SK-N-MC (cell line): Measurements from ENCODE around the gene SERPINB12.

ENCODE experiments used
- DNase-seq: peaks from one replicate; pipeline ENCODE4 v3.0.0-alpha.2; 2011; ENCODE audit warnings: low read depth, low spot score
- H3K27ac ChIP-seq: fragments of 200-600 bp; sonication (generic); 2 replicates; pipeline ENCODE4 v1.5.1; 2016; ENCODE audit warnings: mixed run types
- H3K36me3 ChIP-seq: fragments of 200-600 bp; sonication (generic); 2 replicates; pipeline ENCODE4 v1.6.1; 2017; ENCODE audit warnings: antibody characterized with exemption, low read length, mixed read lengths; ENCODE audit not compliant: insufficient read depth
- H3K4me3 ChIP-seq: fragments of 200-600 bp; sonication (generic); 2 replicates; pipeline ENCODE4 v1.5.1; 2016
- H3K9ac ChIP-seq: fragments of 200-600 bp; sonication (generic); 2 replicates; pipeline ENCODE4 v1.8.0; 2017; ENCODE audit warnings: mixed run types, mixed read lengths; ENCODE audit not compliant: insufficient read length
- H3K9me3 ChIP-seq: fragments of 200-600 bp; sonication (generic); 2 replicates; pipeline ENCODE4 v1.6.1; 2017; ENCODE audit warnings: low read depth, mild to moderate bottlenecking, antibody characterized with exemption, low read length, moderate library complexity, mixed read lengths
- EZH2 ChIP-seq: fragments of 200-600 bp; sonication (generic); IDR thresholded peaks from one replicate; pipeline ENCODE4 v1.6.1; 2017; ENCODE audit warnings: antibody characterized with exemption
- FOXP2 ChIP-seq: optimal IDR thresholded peaks from 2 replicates; pipeline ENCODE3; 2011; ENCODE audit warnings: mild to moderate bottlenecking, moderate library complexity; ENCODE audit not compliant: insufficient read depth; ENCODE audit errors: extremely low read length, control extremely low read depth
- POLR2AphosphoS5 ChIP-seq: IDR thresholded peaks from 2 replicates; pipeline ENCODE4 v1.6.1; 2012; ENCODE audit warnings: mild to moderate bottlenecking, low read depth, low read length, borderline replicate concordance

SERPINB12 gene

DNA sequence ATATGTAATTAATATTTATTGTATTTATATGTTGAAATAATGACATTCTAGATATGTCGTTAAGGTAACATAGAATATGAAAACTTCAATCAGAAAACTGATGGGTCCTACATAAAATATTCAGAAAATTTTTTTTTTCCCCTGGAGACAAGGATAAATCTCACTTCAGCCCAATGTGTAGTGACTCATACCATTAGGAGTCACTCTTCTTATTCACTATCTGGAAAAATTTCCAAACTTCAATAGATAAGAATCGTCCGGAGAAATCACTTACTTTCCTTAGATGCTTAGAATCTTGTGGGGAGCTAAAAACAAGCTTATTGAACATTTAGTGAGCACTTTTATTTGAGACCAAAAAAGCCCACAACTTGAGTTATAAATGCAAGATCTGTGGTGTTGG lies 49.6 kb downstream of the SERPINB12 start:
- no peak for TF ChIP-seq POLR2AphosphoS5
- TF ChIP-seq EZH2, result no peak
- TF ChIP-seq FOXP2, result no peak
- Histone ChIP-seq H3K9ac (peak overlapping the region; percentile 61), H3K36me3 (no peaks in the 10 kb centered on the region), H3K27ac (peak overlapping the region; percentile 93), H3K9me3 (no peaks in the 10 kb centered on the region), H3K4me3 (no peak overlapping the region)
- DNase-seq, result no peak

DNA sequence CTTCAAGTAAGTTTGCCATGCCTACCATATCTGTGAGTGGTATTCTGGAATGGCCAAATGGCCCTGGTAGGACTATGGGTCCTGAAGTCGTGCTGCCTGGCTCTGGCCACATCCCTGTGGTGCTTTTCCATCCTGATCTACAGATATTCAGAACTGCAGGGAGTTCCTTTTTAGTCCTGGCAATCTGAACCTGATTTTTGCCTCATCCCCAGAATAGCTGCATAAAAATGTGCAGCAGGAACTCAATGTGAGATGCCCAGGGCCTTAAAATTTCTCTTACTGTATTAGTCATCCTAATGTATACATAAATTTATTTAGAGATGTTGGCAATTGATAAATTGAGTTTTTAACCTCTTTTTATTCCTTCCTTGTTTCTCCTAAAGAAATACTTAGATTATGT lies 50.3 kb downstream of the SERPINB12 start:
- H3K36me3 ChIP-seq, result no peaks in the 10 kb centered on the region
- H3K9me3 ChIP-seq, result no peaks in the 10 kb centered on the region
- DNase-seq, result no peak
- TF ChIP-seq EZH2 (no peak), FOXP2 (no peak), POLR2AphosphoS5 (no peak)
- H3K27ac ChIP-seq, result peak overlapping the region; percentile 93
- no peak overlapping the region for H3K4me3 ChIP-seq
- H3K9ac ChIP-seq, result no peak overlapping the region

GRCh38 chr18:63596964-63597363 lies 54.8 kb downstream of the SERPINB12 start:
- no peak overlapping the region for H3K9ac ChIP-seq
- TF ChIP-seq FOXP2 (no peak), EZH2 (no peak), POLR2AphosphoS5 (no peak)
- no peaks in the 10 kb centered on the region for H3K36me3 ChIP-seq
- H3K4me3 ChIP-seq, result no peak overlapping the region
- no peak overlapping the region for H3K27ac ChIP-seq
- DNase-seq, result no peak
- no peaks in the 10 kb centered on the region for H3K9me3 ChIP-seq

DNA sequence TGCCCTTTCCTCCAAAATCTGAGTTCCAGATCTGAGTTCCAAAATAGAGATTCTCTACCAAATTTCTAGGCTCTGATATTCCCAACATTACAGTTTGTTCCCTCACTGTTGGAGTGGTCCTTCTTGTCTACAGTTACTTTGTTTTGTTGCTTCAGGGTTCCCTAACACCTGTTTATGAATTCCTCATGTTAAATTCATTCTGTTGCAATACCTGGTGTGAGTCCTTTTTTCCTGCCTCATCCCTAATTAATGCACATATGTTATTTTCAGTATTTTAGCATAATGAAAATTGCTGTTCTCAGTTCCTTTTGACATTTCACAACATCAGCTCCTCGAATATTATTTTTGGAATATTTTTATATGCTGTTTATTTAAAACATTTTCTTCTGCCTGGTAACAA lies 61.2 kb downstream of the SERPINB12 start:
- Histone ChIP-seq H3K9me3 (no peaks in the 10 kb centered on the region), H3K4me3 (no peak overlapping the region), H3K9ac (no peak overlapping the region), H3K36me3 (no peaks in the 10 kb centered on the region), H3K27ac (no peak overlapping the region)
- no peak for DNase-seq
- TF ChIP-seq POLR2AphosphoS5 (no peak), EZH2 (no peak), FOXP2 (no peak)

GRCh38 chr18:63603772-63604171 lies 61.6 kb downstream of the SERPINB12 start:
- no peaks in the 10 kb centered on the region for H3K36me3 ChIP-seq
- no peak overlapping the region for H3K9ac ChIP-seq
- H3K4me3 ChIP-seq, result no peak overlapping the region
- no peak for DNase-seq
- TF ChIP-seq EZH2 (no peak), FOXP2 (no peak), POLR2AphosphoS5 (no peak)
- H3K27ac ChIP-seq, result no peak overlapping the region
- no peaks in the 10 kb centered on the region for H3K9me3 ChIP-seq

- TF ChIP-seq POLR2AphosphoS5, result no peak
- TF ChIP-seq FOXP2, result no peak
- TF ChIP-seq EZH2, result no peak
Measured at GRCh38 chr18:63604791-63605567, 62.8 kb downstream of the SERPINB12 start.

GRCh38 chr18:63606526-63606925 lies 64.4 kb downstream of the SERPINB12 start:
- Histone ChIP-seq H3K9me3 (no peaks in the 10 kb centered on the region), H3K27ac (no peak overlapping the region), H3K4me3 (no peak overlapping the region), H3K9ac (no peak overlapping the region), H3K36me3 (no peaks in the 10 kb centered on the region)
- TF ChIP-seq FOXP2 (no peak), EZH2 (no peak), POLR2AphosphoS5 (no peak)
- DNase-seq, result no peak

More at GRCh38 chr18:63604791-63605567, 62.8 kb downstream of the SERPINB12 start:
- H3K27ac ChIP-seq, result no peak overlapping the region
- H3K4me3 ChIP-seq, result no peak overlapping the region
- H3K9ac ChIP-seq, result no peak overlapping the region
- no peaks in the 10 kb centered on the region for H3K36me3 ChIP-seq
- DNase-seq, result no peak
- H3K9me3 ChIP-seq, result no peaks in the 10 kb centered on the region

DNA sequence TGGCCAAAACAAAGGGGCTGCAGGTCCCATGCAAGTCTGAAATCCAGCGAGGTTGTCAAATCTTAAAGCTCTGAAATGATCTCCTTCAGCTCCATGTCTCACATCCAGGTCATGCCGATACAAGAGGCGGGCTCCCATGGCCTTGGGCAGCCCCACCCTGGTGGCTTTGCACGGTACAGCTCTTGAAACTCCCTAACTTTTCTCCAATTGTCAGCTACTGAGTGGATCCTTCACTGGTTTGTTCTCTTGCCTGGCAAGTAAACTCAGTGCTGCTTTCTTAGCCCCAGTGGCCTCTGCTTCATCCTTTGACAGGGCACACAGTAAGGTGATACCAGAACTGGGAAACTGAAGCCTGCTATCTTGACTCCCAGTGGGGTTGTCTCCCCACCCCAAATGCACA lies 71.3 kb downstream of the SERPINB12 start:
- H3K36me3 ChIP-seq, result no peaks in the 10 kb centered on the region
- no peak overlapping the region for H3K27ac ChIP-seq
- no peak overlapping the region for H3K9ac ChIP-seq
- DNase-seq, result no peak
- no peak overlapping the region for H3K4me3 ChIP-seq
- no peak for TF ChIP-seq FOXP2
- TF ChIP-seq POLR2AphosphoS5, result no peak
- TF ChIP-seq EZH2, result no peak
- H3K9me3 ChIP-seq, result no peaks in the 10 kb centered on the region
